Right cardiac atrium (tissue), 5 donors: ENCODE measurements around the gene ARHGEF3. TPM values are rescaled to one million over a fixed set of nuclear protein-coding genes. Genes with fewer than 3 reads are reported as not detected.
"Not testable (repeated sequence)": the region's sequence is repeated elsewhere in the genome, so short reads cannot be mapped to it uniquely, and the experiment has no call there.

Experiments
- ATAC-seq, 2 donors: fragments of 200-7000 bp; cut with Tn5 transposase; one replicate each; pipeline versions ENCODE4 v1.8.0 to v1.9.1; 2020; ENCODE audit warnings: moderate library complexity in 2 of 2, mild to moderate bottlenecking in 1 of 2
- DNase-seq, 3 donors: peaks; one replicate each; pipeline ENCODE4 v3.0.0-alpha.2; 2020
- H3K27ac ChIP-seq: one replicate; pipeline ENCODE4 v1.5.1; 2013; ENCODE audit warnings: mild to moderate bottlenecking, low read length, control low read depth, moderate library complexity
- H3K27me3 ChIP-seq: one replicate; pipeline ENCODE4 v1.6.1; 2013; ENCODE audit not compliant: control insufficient read depth, insufficient read depth
- H3K4me1 ChIP-seq: one replicate; pipeline ENCODE4 v1.6.1; 2013; ENCODE audit warnings: low read length; ENCODE audit not compliant: control insufficient read depth, insufficient read depth
- H3K4me3 ChIP-seq: one replicate; pipeline ENCODE4 v1.5.1; 2013; ENCODE audit warnings: low read length, control low read depth
- H3K9me3 ChIP-seq: one replicate; pipeline ENCODE4 v1.6.1; 2013; ENCODE audit warnings: low read length; ENCODE audit not compliant: control insufficient read depth
- WGBS: extraction: QIAGEN DNeasy Blood & Tissue Kit; methylation state at CpG from one replicate; pipeline ENCODE4 v1.1.7; 2013; 5-methylcytosine and 5-hydroxymethylcytosine counted together
- intact Hi-C, 4 donors: fragments of 100-400 bp; cut with DNase I; formaldehyde crosslinking; loops; one replicate each; pipeline versions ENCODE4 v1.11.0 to v1.14.0; 2022 to 2023
- polyA plus RNA-seq: library from polyadenylated mRNA; stranded (reverse); fragments of 200-250 nt; gene quantifications from one replicate; pipeline ENCODE4 v1.2.3, GENCODE V29; 2013
- total RNA-seq, 4 donors: library from RNA; stranded (reverse); fragmentation: NEBNext Ultra II Directional; extraction: Animal tissue kit (Norgen Biotek cat#: 25700); gene quantifications; one replicate each; pipeline ENCODE4 v1.2.1, GENCODE V29; 2021
- donor health status: healthy with polysubstance abuse.
- donor health status: DM: no; HTN: yes; CAD: no.
- donor health status: DM: no; HTN: no; CAD: no.
- donor health status: DM: no; HTN: yes; CAD: no; lungs with severe emphysema.
- donor health status: DM: yes; HTN: yes; CAD: no.

Gene ARHGEF3
- total and polyA plus RNA-seq, 5 donors, result 5.9 to 11.4 (median 10.9) TPM

GRCh38 chr3:56764904-56765547 lies 36.7 kb downstream of the ARHGEF3 start:
- no peak for ATAC-seq
- Histone ChIP-seq H3K9me3 (no peaks in the 10 kb centered on the region), H3K27ac (no peak overlapping the region), H3K4me1 (peaks cover 6% of the 10 kb centered on the region), H3K27me3 (no peaks in the 10 kb centered on the region), H3K4me3 (no peak overlapping the region)
- intact Hi-C loops, result no loop called here
- WGBS, result 91% methylated on average over 6 of the region's 6 CpGs
- DNase-seq, result no peak

- Histone ChIP-seq H3K4me1 (peaks cover 2% of the 10 kb centered on the region), H3K4me3 (no peak overlapping the region), H3K27ac (no peak overlapping the region), H3K27me3 (no peaks in the 10 kb centered on the region), H3K9me3 (no peaks in the 10 kb centered on the region)
- DNase-seq, result no peak
- ATAC-seq, result no peak
- intact Hi-C loops, result no loop called here
- 85% methylated on average over 2 of the region's 2 CpGs for WGBS
Observed at GRCh38 chr3:56764184-56764583, 37.6 kb downstream of the ARHGEF3 start.

- ATAC-seq, result no peak
- H3K4me1 ChIP-seq, result no peaks in the 10 kb centered on the region
- intact Hi-C loops, result no loop called here
Observed at GRCh38 chr3:56763233-56763632, 38.5 kb downstream of the ARHGEF3 start.

GRCh38 chr3:56762718-56763117 lies 39.0 kb downstream of the ARHGEF3 start:
- H3K4me1 ChIP-seq, result no peaks in the 10 kb centered on the region
- ATAC-seq (peak in 1 of 2 donors; percentile 9), DNase-seq (no peak)
- H3K27me3 ChIP-seq, result no peaks in the 10 kb centered on the region
- 60% methylated on average over 1 of the region's 1 CpG for whole genome bisulfite sequencing
- H3K9me3 ChIP-seq, result no peaks in the 10 kb centered on the region
- intact Hi-C loops, result no loop called here
- H3K4me3 ChIP-seq, result no peak overlapping the region
- no peak overlapping the region for H3K27ac ChIP-seq

More at GRCh38 chr3:56763233-56763632, 38.5 kb downstream of the ARHGEF3 start:
- H3K27ac ChIP-seq, result no peak overlapping the region
- H3K27me3 ChIP-seq, result no peaks in the 10 kb centered on the region
- DNase-seq, result no peak
- WGBS, result 86% methylated on average over 2 of the region's 2 CpGs
- H3K9me3 ChIP-seq, result no peaks in the 10 kb centered on the region
- H3K4me3 ChIP-seq, result no peak overlapping the region

- 81% methylated on average over 11 of the region's 11 CpGs for WGBS
- Histone ChIP-seq H3K4me1 (no peaks in the 10 kb centered on the region), H3K27ac (no peak overlapping the region), H3K9me3 (no peaks in the 10 kb centered on the region), H3K27me3 (no peaks in the 10 kb centered on the region), H3K4me3 (no peak overlapping the region)
- ATAC-seq (peak in 1 of 2 donors; percentile 41), DNase-seq (no peak)
- intact Hi-C loops, result no loop called here
Observed at GRCh38 chr3:56761887-56762651, 39.7 kb downstream of the ARHGEF3 start.

- Histone ChIP-seq H3K27me3 (no peaks in the 10 kb centered on the region), H3K4me1 (peaks cover 3% of the 10 kb centered on the region), H3K9me3 (no peaks in the 10 kb centered on the region), H3K27ac (no peak overlapping the region), H3K4me3 (no peak overlapping the region)
- DNase-seq (no peak), ATAC-seq (no peak)
- 96% methylated on average over 2 of the region's 2 CpGs for WGBS
- intact Hi-C loops, result no loop called here
Observed at GRCh38 chr3:56761023-56761422, 40.7 kb downstream of the ARHGEF3 start.

GRCh38 chr3:56759532-56759931 lies 42.2 kb downstream of the ARHGEF3 start:
- ATAC-seq, result no peak

GRCh38 chr3:56758539-56758981 lies 43.2 kb downstream of the ARHGEF3 start:
- no peak overlapping the region for H3K27ac ChIP-seq
- DNase-seq (no peak), ATAC-seq (peak in 1 of 2 donors; percentile 58)
- intact Hi-C loops, result no loop called here
- 33% methylated on average over 2 of the region's 2 CpGs for WGBS
- H3K4me3 ChIP-seq, result no peak overlapping the region
- peaks cover 11% of the 10 kb centered on the region for H3K4me1 ChIP-seq
- no peaks in the 10 kb centered on the region for H3K27me3 ChIP-seq
- no peaks in the 10 kb centered on the region for H3K9me3 ChIP-seq

More at GRCh38 chr3:56759532-56759931, 42.2 kb downstream of the ARHGEF3 start:
- Histone ChIP-seq H3K27me3 (no peaks in the 10 kb centered on the region), H3K27ac (no peak overlapping the region), H3K4me3 (no peak overlapping the region), H3K4me1 (peaks cover 9% of the 10 kb centered on the region), H3K9me3 (no peaks in the 10 kb centered on the region)
- intact Hi-C loops, result no loop called here
- 97% methylated on average over 3 of the region's 3 CpGs for WGBS
- DNase-seq, result no peak

- H3K27me3 ChIP-seq, intact Hi-C loops, DNase-seq, H3K27ac ChIP-seq, ATAC-seq, H3K9me3 ChIP-seq, H3K4me3 ChIP-seq: not testable (repeated sequence)
- peaks cover 11% of the 10 kb centered on the region for H3K4me1 ChIP-seq
- 91% methylated on average over 11 of the region's 11 CpGs for WGBS
Observed at GRCh38 chr3:56758042-56758441, 43.7 kb downstream of the ARHGEF3 start.

GRCh38 chr3:56754741-56755417 lies 46.9 kb downstream of the ARHGEF3 start:
- Histone ChIP-seq H3K4me1 (peaks cover 11% of the 10 kb centered on the region), H3K27ac (peak overlapping the region; percentile 38), H3K27me3 (no peaks in the 10 kb centered on the region), H3K4me3 (no peak overlapping the region), H3K9me3 (no peaks in the 10 kb centered on the region)
- DNase-seq (peak in 2 of 3 donors; percentile 53 to 56), ATAC-seq (peak; percentile 50 to 63)
- WGBS, result 60% methylated on average over 21 of the region's 21 CpGs
- intact Hi-C loops, result no loop called here
